Activated T-helper 2 cell treated with anti-CD3 and anti-CD28 coated beads, Interferon-gamma antibody, Interleukin-2, Interleukin-4, amounts not matched to agents 10 μg/mL and 5 μg/mL and 100 μg/mL, durations not matched to agents 14 hours and 24 hours and 36 hours (primary cell): ENCODE results near the gene NUDT3. TPM values are rescaled to one million over a fixed set of nuclear protein-coding genes. Genes with fewer than 3 reads are reported as not detected.
"Not testable (repeated sequence)": the region's sequence is repeated elsewhere in the genome, so short reads cannot be mapped to it uniquely, and the experiment has no call there.

ENCODE experiments used
- DNase-seq: peaks from one replicate; pipeline ENCODE4 v3.0.0; 2021; ENCODE audit warnings: low spot score
- H3K27ac Mint-ChIP-seq: one replicate; pipeline ENCODE4 v1.8.0; 2021; ENCODE audit warnings: mixed read lengths
- H3K27me3 Mint-ChIP-seq: one replicate; pipeline ENCODE4 v1.8.0; 2021; ENCODE audit warnings: low read depth, mixed read lengths
- H3K36me3 Mint-ChIP-seq: one replicate; pipeline ENCODE4 v1.8.0; 2021; ENCODE audit warnings: low read depth, mixed read lengths
- H3K4me1 Mint-ChIP-seq: one replicate; pipeline ENCODE4 v1.8.0; 2021; ENCODE audit warnings: low read depth, mixed read lengths
- H3K4me3 Mint-ChIP-seq: one replicate; pipeline ENCODE4 v1.8.0; 2021; ENCODE audit warnings: low read depth, mild to moderate bottlenecking, moderate library complexity, mixed read lengths
- H3K9me3 Mint-ChIP-seq: one replicate; pipeline ENCODE4 v1.8.0; 2021; ENCODE audit warnings: mixed read lengths
- intact Hi-C: fragments of 100-400 bp; cut with micrococcal nuclease; formaldehyde crosslinking; loops from one replicate; pipeline ENCODE4 v1.15.1; 2023
- total RNA-seq: library from RNA; stranded (reverse); gene quantifications from 2 replicates; pipeline ENCODE4 v1.2.3, GENCODE V29; 2022

The NUDT3 gene
- total RNA-seq, 1 donor from 2014 or later = 21.3 TPM

GRCh38 chr6:34276881-34277762, 115.3 kb downstream of the NUDT3 start:
- intact Hi-C loops = no loop called here
- Mint-ChIP-seq H3K9me3 (no peaks in the 10 kb centered on the region), H3K27me3 (no peaks in the 10 kb centered on the region), H3K4me3 (no peak overlapping the region), H3K27ac (no peak overlapping the region), H3K4me1 (peaks cover 2% of the 10 kb centered on the region), H3K36me3 (no peaks in the 10 kb centered on the region)
- no peak for DNase-seq

GRCh38 chr6:34276191-34276590, 116.3 kb downstream of the NUDT3 start:
- H3K9me3 Mint-ChIP-seq = no peaks in the 10 kb centered on the region
- peaks cover 2% of the 10 kb centered on the region for H3K4me1 Mint-ChIP-seq
- intact Hi-C loops = no loop called here
- no peak overlapping the region for H3K4me3 Mint-ChIP-seq
- no peaks in the 10 kb centered on the region for H3K36me3 Mint-ChIP-seq
- DNase-seq = no peak
- no peaks in the 10 kb centered on the region for H3K27me3 Mint-ChIP-seq
- H3K27ac Mint-ChIP-seq = no peak overlapping the region

DNA sequence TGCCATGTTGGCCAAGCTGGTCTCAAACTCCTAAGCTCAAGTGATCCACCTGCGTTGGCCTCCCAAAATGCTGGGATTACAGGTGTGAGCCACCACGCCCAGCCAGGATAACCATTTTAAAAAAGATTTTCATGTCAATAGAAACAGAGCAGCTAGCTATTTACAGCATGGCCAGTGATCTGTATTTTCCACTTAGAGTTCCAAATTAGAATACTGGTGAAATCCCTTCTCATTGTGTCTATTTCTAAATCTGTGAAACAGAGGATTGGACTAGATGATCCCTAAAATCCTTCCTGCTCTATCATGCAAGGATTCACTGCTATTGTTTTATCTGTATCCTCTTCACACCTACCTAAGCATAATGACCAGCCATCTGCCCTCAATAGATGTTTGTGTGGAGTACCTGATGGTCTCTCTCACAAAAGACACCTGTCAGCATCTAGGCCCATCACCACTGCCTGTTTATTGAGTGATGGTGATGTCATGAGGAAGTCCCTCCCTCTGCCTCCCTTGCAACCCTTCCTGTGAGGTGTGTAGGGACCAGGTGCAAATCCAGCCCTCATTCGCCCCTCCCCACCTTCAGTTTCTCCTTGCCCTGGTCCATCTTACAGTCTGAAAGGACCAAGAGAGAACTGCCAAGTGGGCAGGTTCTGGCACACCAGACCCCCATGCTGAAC, 117.2 kb downstream of the NUDT3 start:
- Mint-ChIP-seq H3K4me1 (peaks cover 2% of the 10 kb centered on the region), H3K36me3 (no peaks in the 10 kb centered on the region), H3K9me3 (no peaks in the 10 kb centered on the region), H3K27ac (no peak overlapping the region), H3K4me3 (no peak overlapping the region), H3K27me3 (no peaks in the 10 kb centered on the region)
- DNase-seq = no peak
- intact Hi-C loops = no loop called here

- Mint-ChIP-seq H3K27me3 (no peaks in the 10 kb centered on the region), H3K4me3 (no peak overlapping the region), H3K9me3 (no peaks in the 10 kb centered on the region), H3K27ac (no peak overlapping the region), H3K36me3 (no peaks in the 10 kb centered on the region), H3K4me1 (peaks cover under 1% of the 10 kb centered on the region)
- DNase-seq = no peak
- intact Hi-C loops = no loop called here
Measured at GRCh38 chr6:34274129-34274528, 118.3 kb downstream of the NUDT3 start.

DNA sequence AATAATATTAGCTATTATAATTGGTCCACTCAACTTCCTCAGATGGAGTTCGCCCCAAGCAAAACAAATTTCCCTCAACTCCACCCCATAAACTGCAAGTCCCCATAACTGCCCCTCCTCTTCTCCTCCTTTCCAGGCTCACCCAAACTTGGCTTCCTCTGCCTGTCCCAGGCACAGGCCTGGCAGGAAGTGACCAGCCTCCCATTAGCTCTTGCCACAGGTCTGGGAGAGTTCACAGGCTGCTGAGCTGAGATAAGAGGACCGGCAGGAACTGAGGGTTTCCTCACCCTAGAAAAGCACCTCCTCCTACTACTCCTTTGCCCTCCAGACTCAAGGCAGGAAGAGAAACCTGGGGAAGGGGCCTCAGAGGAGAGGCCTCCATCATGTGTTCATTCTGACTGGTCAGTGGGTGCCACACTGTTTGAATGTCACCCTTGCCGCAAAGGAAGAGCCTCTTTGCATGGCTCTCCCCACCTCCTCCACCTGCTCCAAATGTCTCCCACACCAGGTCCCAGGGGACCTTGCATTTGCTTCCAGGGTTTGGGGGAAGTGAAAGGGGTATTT, 119.1 kb downstream of the NUDT3 start:
- H3K4me1 Mint-ChIP-seq = no peaks in the 10 kb centered on the region
- no peak for DNase-seq
- no peaks in the 10 kb centered on the region for H3K9me3 Mint-ChIP-seq
- intact Hi-C loops = no loop called here
- H3K27me3 Mint-ChIP-seq = no peaks in the 10 kb centered on the region
- H3K4me3 Mint-ChIP-seq = no peak overlapping the region
- no peak overlapping the region for H3K27ac Mint-ChIP-seq
- H3K36me3 Mint-ChIP-seq = no peaks in the 10 kb centered on the region

- no peak overlapping the region for H3K27ac Mint-ChIP-seq
- H3K9me3 Mint-ChIP-seq = no peaks in the 10 kb centered on the region
- DNase-seq = no peak
- intact Hi-C loops = no loop called here
- no peaks in the 10 kb centered on the region for H3K27me3 Mint-ChIP-seq
- no peak overlapping the region for H3K4me3 Mint-ChIP-seq
- H3K4me1 Mint-ChIP-seq = no peaks in the 10 kb centered on the region
- H3K36me3 Mint-ChIP-seq = no peaks in the 10 kb centered on the region
Measured at GRCh38 chr6:34272013-34272926, 120.2 kb downstream of the NUDT3 start.

DNA sequence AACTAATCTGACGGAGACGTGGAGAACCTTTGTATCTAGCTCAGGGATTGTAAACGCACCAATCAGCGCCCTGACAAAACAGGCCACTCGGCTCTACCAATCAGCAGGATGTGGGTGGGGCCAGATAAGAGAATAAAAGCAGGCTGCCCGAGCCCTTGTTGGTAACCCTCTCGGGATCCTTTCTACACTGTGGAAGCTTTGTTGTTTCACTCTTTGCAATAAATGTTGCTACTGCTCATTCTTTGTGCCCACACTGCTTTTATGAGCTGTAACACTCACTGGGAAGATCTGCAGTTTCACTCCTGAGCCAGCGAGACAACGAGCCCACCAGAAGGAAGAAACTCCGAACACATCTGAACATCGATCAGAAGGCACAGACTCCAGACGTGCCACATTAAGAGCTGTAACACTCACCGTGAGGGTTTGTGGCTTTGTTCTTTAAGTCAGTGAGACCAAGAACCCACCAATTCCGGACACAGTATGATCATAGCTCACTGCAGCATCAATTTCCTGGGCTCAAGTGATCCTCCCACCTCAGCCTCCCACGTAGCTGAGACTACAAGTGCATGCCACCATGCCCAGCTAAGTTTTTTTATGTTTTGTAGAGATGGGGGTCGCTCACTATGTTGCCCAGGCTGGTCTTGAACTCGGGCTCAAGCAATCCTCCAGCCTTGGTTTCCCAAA, 122.7 kb downstream of the NUDT3 start:
- H3K27me3 Mint-ChIP-seq, H3K9me3 Mint-ChIP-seq, H3K27ac Mint-ChIP-seq, intact Hi-C loops, H3K4me1 Mint-ChIP-seq, DNase-seq, H3K36me3 Mint-ChIP-seq, H3K4me3 Mint-ChIP-seq: not testable (repeated sequence)

GRCh38 chr6:34269132-34269531, 123.3 kb downstream of the NUDT3 start:
- H3K27ac Mint-ChIP-seq, intact Hi-C loops, H3K27me3 Mint-ChIP-seq, H3K4me1 Mint-ChIP-seq, H3K9me3 Mint-ChIP-seq, H3K4me3 Mint-ChIP-seq, DNase-seq, H3K36me3 Mint-ChIP-seq: not testable (repeated sequence)

DNA sequence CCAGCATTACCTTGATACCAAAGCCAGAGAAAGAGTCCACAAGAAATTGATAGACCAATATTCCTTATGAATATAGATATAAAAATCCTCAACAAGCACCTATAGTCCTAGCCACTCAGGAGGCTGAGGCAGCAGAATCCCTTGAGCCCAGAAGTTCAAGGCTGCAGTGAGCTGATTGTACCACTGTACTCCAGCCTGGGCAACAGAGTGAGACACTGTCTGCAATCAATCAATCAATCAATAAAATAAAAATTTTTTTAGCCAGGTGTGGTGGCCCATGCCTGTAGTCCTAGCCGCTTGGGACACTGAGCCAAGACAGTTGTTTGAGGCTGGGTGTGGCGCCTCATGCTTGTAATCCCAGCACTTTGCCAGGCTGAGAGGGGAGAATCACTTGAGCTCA, 124.7 kb downstream of the NUDT3 start:
- no peak for DNase-seq
- Mint-ChIP-seq H3K9me3 (peaks cover 6% of the 10 kb centered on the region), H3K27me3 (peaks cover 3% of the 10 kb centered on the region), H3K4me3 (no peak overlapping the region), H3K4me1 (no peaks in the 10 kb centered on the region), H3K27ac (no peak overlapping the region), H3K36me3 (no peaks in the 10 kb centered on the region)
- intact Hi-C loops = no loop called here

DNA sequence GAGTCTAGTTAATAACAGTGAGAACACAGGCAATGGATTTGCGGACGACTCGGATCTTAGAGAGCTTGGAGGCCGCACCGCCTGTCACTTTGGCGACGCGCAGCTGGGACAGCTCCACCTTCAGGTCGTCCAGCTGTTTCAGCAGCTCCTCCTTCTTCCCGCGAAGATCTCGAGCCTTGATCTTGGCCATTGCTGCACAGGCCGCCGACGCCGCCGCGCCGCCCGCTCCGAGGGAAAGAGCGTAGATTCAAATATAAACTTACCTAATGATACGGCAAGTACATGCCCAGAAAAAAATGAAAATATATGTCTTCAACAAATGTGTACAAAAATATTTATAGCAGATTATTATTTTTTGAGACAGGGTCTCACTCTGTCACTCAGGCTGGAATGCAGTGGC, 129.0 kb downstream of the NUDT3 start:
- DNase-seq, H3K27ac Mint-ChIP-seq, H3K9me3 Mint-ChIP-seq, H3K4me1 Mint-ChIP-seq, H3K36me3 Mint-ChIP-seq, H3K4me3 Mint-ChIP-seq, H3K27me3 Mint-ChIP-seq, intact Hi-C loops: not testable (repeated sequence)

- H3K4me1 Mint-ChIP-seq = no peaks in the 10 kb centered on the region
- H3K36me3 Mint-ChIP-seq = no peaks in the 10 kb centered on the region
- H3K9me3 Mint-ChIP-seq = peaks cover 8% of the 10 kb centered on the region
- DNase-seq = no peak
- H3K4me3 Mint-ChIP-seq = no peak overlapping the region
- intact Hi-C loops = no loop called here
- H3K27ac Mint-ChIP-seq = no peak overlapping the region
- peaks cover 3% of the 10 kb centered on the region for H3K27me3 Mint-ChIP-seq
Measured at GRCh38 chr6:34260576-34261267, 131.7 kb downstream of the NUDT3 start.
